ENCODE results near the gene LUC7L3.

DNA sequence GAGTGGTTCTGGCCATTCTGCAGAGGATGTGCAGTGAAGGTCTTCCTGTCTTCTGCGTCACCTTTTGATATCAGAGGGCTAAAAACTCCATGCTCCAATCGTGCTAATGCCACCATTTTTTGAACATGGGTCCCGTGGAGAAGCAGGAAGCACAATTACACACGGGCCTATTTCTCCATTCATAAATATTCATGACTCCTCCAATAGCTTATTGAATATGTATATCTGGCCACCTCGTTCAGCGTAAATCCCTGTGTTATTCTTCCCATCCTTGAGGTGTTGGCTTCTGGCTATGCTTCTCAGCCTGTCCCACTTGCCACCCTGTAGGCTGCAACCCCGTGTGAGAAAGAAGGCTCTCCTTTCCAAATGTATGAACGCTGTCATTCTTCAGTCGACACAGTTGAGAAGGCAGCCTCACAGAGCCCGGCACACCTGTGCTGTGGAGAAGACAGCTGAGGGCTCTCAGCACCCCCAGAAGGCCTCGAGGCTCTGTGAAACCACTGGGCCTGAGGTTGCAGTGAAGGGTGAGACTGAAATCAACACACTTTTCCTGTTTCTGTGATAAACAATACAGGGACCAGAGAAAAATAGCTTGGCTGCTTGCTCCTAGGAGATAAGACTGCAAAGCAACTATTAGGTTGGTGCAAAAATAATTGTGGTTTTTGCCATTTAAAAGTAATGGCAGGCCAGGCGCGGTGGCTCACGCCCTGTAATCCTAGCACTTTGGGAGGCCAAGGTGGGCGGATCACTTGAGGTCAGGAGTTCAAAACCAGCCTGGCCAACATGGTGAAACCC lies 52.8 kb downstream of the LUC7L3 start:
- TF ChIP-seq EP300 (IDR thresholded peaks at IDR 0.05; ENCODE audit: low read depth) = no peak
- TF ChIP-seq, protein P1, sequence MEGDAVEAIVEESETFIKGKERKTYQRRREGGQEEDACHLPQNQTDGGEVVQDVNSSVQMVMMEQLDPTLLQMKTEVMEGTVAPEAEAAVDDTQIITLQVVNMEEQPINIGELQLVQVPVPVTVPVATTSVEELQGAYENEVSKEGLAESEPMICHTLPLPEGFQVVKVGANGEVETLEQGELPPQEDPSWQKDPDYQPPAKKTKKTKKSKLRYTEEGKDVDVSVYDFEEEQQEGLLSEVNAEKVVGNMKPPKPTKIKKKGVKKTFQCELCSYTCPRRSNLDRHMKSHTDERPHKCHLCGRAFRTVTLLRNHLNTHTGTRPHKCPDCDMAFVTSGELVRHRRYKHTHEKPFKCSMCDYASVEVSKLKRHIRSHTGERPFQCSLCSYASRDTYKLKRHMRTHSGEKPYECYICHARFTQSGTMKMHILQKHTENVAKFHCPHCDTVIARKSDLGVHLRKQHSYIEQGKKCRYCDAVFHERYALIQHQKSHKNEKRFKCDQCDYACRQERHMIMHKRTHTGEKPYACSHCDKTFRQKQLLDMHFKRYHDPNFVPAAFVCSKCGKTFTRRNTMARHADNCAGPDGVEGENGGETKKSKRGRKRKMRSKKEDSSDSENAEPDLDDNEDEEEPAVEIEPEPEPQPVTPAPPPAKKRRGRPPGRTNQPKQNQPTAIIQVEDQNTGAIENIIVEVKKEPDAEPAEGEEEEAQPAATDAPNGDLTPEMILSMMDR (IDR thresholded peaks at IDR 0.05) = no peak
- TF ChIP-seq POLR2A (IDR thresholded peaks at IDR 0.05) = no peak
- TF ChIP-seq POLR2AphosphoS5 (IDR thresholded peaks at IDR 0.05) = no peak
